ENCODE results near the gene MR1.

DNA sequence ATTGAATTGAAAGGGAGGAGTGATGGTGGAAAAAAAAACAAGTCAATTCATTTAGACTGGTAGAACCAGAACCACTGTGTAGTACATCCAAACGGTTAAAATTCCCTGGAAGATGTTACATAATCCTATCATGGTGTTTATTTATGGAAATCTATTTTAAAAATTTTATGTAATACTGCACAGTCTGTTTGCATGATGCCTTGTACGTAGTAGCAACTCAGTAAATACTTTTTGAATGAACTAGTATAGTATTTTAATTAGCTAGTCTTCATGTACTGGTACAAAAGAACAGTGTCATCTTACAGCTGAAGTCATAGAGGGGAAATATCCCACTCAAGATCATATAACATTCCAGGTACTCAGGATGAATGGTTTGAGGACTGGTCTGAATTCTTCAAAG lies 27.7 kb downstream of the MR1 start:
- TF ChIP-seq, protein P1, sequence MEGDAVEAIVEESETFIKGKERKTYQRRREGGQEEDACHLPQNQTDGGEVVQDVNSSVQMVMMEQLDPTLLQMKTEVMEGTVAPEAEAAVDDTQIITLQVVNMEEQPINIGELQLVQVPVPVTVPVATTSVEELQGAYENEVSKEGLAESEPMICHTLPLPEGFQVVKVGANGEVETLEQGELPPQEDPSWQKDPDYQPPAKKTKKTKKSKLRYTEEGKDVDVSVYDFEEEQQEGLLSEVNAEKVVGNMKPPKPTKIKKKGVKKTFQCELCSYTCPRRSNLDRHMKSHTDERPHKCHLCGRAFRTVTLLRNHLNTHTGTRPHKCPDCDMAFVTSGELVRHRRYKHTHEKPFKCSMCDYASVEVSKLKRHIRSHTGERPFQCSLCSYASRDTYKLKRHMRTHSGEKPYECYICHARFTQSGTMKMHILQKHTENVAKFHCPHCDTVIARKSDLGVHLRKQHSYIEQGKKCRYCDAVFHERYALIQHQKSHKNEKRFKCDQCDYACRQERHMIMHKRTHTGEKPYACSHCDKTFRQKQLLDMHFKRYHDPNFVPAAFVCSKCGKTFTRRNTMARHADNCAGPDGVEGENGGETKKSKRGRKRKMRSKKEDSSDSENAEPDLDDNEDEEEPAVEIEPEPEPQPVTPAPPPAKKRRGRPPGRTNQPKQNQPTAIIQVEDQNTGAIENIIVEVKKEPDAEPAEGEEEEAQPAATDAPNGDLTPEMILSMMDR (optimal IDR thresholded peaks at IDR 0.05 in 1 of 3, IDR thresholded peaks at IDR 0.05 in 1 of 3, conservative IDR thresholded peaks at IDR 0.05 in 1 of 3; ENCODE audit: extremely low read depth in 1 of 3, insufficient read depth in 2 of 3, low read length in 3 of 3): no peak
- no peak for TF ChIP-seq EZH2 (IDR thresholded peaks at IDR 0.05; ENCODE audit: low read length)
